Thyroid gland (tissue), 4 donors: ENCODE measurements around the gene COMT. TPM values are rescaled to one million over a fixed set of nuclear protein-coding genes. Genes with fewer than 3 reads are reported as not detected.

ENCODE experiments used
- DNase-seq, 2 donors: peaks; one replicate each; pipeline ENCODE4 v3.0.0-alpha.2; 2019
- H3K27ac ChIP-seq, 3 donors: fragments of 200-600 bp; sonication (generic); 1 replicate in 2 of 3; 2 replicates in 1 of 3; pipeline ENCODE4 v1.5.1; 2016 to 2019; ENCODE audit warnings: mild to moderate bottlenecking in 1 of 3, moderate library complexity in 1 of 3
- H3K27me3 ChIP-seq: fragments of 200-600 bp; sonication (generic); one replicate; pipeline ENCODE4 v1.5.1; 2019
- H3K36me3 ChIP-seq, 2 donors: fragments of 200-600 bp; sonication (generic); one replicate each; pipeline ENCODE4 v1.5.1; 2016 to 2019
- H3K4me1 ChIP-seq, 2 donors: fragments of 200-600 bp; sonication (generic); one replicate each; pipeline ENCODE4 v1.5.1; 2017 to 2019
- H3K4me3 ChIP-seq, 3 donors: fragments of 200-600 bp; sonication (generic); replicated peaks in 1 of 3; 1 replicate in 2 of 3; 2 replicates in 1 of 3; pipeline ENCODE4 v1.5.1; 2016; ENCODE audit warnings: mild to moderate bottlenecking in 1 of 3
- H3K9me3 ChIP-seq: fragments of 200-600 bp; sonication (generic); one replicate; pipeline ENCODE4 v1.5.1; 2017
- POLR2A ChIP-seq, 2 donors: fragments of 450-650 bp; IDR thresholded peaks; one replicate each; pipeline ENCODE4 v1.6.1; 2017; ENCODE audit warnings: antibody characterized with exemption in 2 of 2, mild to moderate bottlenecking in 2 of 2, moderate library complexity in 1 of 2
- WGBS, 2 donors: methylation state at CpG; one replicate each; pipeline ENCODE4 v1.1.5; 2017; 5-methylcytosine and 5-hydroxymethylcytosine counted together
- intact Hi-C: fragments of 100-400 bp; cut with DNase I; formaldehyde crosslinking; loops from one replicate; pipeline ENCODE4 v1.15.1; 2023
- total RNA-seq, 4 donors: library from RNA; depleted of rRNA; stranded (reverse); fragments of >200 nt; gene quantifications; one replicate each; pipeline ENCODE4 v1.2.3, GENCODE V29; 2016
- TF ChIP-seq, protein P1 (sequence below), 6 experiments: fragments of 200-600 bp in 3 of 6; fragments of 450-650 bp in 3 of 6; sonication (generic) in 3 of 6; IDR thresholded peaks; one replicate each; pipeline ENCODE4 v1.5.1; 2016 to 2019; ENCODE audit warnings: antibody characterized with exemption in 6 of 6, mild to moderate bottlenecking in 2 of 6, inconsistent platforms in 1 of 6, moderate library complexity in 1 of 6

COMT gene
- total RNA-seq, 4 donors from 2014 or later: 92.6 to 216 (median 138) TPM

DNA sequence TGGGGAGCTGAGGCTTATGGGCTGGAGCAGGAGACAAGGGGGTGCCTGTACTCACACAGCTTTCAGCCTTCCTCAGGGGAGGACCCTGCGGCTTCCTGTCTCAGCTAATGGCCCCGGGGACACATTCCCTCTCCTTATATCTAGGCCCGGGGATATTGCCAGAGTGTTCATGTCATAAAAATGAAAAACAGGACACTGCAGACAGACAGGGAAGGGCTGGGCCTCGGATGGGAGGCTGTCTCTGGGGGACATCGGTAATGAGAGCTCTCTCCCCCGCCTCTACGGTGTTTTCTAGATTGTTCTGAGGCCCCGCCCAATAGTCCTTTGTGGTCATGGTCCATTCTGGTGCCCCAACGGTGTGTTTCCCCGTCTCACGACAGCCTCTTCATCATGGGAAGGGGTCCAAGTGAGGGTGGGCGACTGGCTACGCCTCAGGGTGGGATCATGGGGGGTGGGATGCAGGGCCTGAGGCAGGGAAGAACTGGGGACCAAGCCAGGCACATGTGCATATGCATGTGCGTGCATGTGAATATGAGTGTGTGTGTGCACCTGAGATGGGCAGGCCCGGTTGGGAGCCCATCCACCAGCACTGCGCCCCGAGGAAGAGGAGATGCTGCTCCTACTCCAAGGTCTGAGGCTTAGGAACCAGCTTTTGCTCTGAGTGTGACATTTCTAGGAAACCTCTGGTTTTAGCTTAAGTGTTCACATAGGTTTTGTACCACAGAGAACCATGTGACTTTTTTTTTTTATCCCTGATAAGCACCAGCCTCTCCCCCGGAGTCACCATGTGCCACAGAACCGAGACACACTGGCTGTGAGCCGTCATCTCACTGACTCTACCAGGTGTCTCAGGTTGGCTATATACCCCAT is 69.8 kb downstream of the COMT start:
- H3K4me1 ChIP-seq: peaks cover 17 to 30% of the 10 kb centered on the region in 2 donors
- no peak for DNase-seq

DNA sequence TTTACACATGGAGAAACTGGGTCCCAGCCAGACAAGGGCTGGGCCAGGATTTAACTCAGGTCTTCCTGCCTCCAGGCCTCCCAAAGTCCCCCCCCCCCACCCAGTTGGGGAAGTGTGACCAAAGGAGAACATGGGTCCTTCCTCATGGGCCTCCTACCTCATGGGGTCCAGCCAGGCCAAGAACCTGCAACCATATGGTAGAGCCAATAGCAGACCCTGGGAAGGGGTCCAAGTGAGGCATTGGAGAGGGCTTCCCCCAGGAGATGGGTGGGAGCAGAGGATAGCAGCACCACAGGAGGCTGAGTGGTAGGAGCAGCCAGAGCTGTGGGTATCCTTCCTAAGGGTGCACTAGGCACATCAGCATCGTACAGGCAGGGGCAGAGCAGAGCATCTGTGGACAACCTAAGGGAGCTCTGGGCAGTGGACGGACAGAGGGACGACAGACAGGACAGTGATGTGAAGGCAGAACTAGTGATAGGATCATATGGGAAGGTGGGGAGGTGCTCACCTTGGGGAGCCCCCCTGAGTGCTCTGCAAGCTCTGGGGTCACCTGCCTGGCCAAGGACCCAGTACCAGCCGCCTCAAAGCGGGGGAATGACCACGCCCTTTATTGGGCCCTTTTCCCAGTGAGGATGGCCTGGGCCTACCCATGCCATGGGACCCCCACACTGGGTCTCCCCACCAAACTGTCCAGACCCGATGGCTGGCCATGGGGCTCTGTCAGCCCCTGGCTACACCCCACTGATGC is 70.6 kb downstream of the COMT start:
- 94 to 99% methylated on average over 5 of the region's 7 CpGs for WGBS, 2 donors
- TF ChIP-seq POLR2A (IDR thresholded peaks at IDR 0.05): no peak
- TF ChIP-seq, protein P1, sequence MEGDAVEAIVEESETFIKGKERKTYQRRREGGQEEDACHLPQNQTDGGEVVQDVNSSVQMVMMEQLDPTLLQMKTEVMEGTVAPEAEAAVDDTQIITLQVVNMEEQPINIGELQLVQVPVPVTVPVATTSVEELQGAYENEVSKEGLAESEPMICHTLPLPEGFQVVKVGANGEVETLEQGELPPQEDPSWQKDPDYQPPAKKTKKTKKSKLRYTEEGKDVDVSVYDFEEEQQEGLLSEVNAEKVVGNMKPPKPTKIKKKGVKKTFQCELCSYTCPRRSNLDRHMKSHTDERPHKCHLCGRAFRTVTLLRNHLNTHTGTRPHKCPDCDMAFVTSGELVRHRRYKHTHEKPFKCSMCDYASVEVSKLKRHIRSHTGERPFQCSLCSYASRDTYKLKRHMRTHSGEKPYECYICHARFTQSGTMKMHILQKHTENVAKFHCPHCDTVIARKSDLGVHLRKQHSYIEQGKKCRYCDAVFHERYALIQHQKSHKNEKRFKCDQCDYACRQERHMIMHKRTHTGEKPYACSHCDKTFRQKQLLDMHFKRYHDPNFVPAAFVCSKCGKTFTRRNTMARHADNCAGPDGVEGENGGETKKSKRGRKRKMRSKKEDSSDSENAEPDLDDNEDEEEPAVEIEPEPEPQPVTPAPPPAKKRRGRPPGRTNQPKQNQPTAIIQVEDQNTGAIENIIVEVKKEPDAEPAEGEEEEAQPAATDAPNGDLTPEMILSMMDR (IDR thresholded peaks at IDR 0.05): no peak
- H3K36me3 ChIP-seq: no peaks in the 10 kb centered on the region
- no peak overlapping the region for H3K27ac ChIP-seq
- intact Hi-C loops: loop anchor here (2.0 kb wide), 1 partner anchor 41 kb away; no protein-coding TSS in a partner anchor
- H3K27me3 ChIP-seq: no peaks in the 10 kb centered on the region
- no peaks in the 10 kb centered on the region for H3K9me3 ChIP-seq
- DNase-seq: no peak
- H3K4me3 ChIP-seq: no peak overlapping the region
- H3K4me1 ChIP-seq: peaks cover 17 to 32% of the 10 kb centered on the region in 2 donors

More for the DNA sequence above, 69.8 kb downstream of the COMT start:
- no peaks in the 10 kb centered on the region for H3K9me3 ChIP-seq
- intact Hi-C loops: no loop called here
- no peaks in the 10 kb centered on the region for H3K27me3 ChIP-seq
- 81 to 87% methylated on average over 18 to 20 of the region's 20 CpGs for WGBS, 2 donors
- H3K36me3 ChIP-seq: no peaks in the 10 kb centered on the region
- H3K27ac ChIP-seq: no peak overlapping the region
- TF ChIP-seq, protein P1 (IDR thresholded peaks at IDR 0.05): no peak
- TF ChIP-seq POLR2A (IDR thresholded peaks at IDR 0.05): no peak
- no peak overlapping the region for H3K4me3 ChIP-seq

DNA sequence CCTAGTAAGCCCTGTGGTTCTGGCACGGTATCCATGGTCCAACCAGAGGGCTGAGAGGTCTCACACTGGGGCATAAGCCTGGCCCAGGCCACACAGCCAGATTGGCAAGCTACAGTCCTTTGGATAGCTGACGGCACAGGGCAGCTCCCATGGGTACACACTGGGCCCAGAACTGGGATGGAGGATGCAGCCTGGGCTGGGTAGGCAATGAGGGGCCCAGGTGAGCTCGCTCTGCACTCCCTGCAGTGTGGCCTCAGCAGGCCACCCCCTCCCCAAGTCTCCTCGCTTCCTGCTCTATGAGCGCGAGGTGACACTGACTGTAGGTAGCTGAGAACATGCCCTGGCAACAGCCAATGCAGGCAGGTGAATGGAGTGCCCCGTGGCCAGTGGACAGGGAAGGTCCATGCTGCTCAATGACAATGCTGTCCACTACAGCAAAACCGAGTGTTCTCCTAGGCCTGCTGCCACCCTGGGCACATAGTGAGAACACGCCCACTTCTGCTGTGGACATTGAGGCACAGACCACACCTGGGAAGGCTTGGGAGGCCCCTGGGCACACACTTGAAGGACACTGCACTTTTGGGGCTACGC is 71.3 kb downstream of the COMT start:
- Histone ChIP-seq H3K27ac (peak overlapping the region in 1 of 3 donors; percentile 44), H3K9me3 (no peaks in the 10 kb centered on the region), H3K36me3 (no peaks in the 10 kb centered on the region), H3K27me3 (no peaks in the 10 kb centered on the region), H3K4me3 (no peak overlapping the region), H3K4me1 (peaks cover 17 to 37% of the 10 kb centered on the region in 2 donors)
- WGBS, 2 donors: 88% methylated on average over 8 of the region's 10 CpGs; no CpG with 5 or more reads in 1 of the 2 donors
- TF ChIP-seq POLR2A (IDR thresholded peaks at IDR 0.05): no peak
- TF ChIP-seq, protein P1 (IDR thresholded peaks at IDR 0.05): no peak
- DNase-seq: no peak
- intact Hi-C loops: loop anchor here (2.0 kb wide), 1 partner anchor 42 kb away; no protein-coding TSS in a partner anchor

DNA sequence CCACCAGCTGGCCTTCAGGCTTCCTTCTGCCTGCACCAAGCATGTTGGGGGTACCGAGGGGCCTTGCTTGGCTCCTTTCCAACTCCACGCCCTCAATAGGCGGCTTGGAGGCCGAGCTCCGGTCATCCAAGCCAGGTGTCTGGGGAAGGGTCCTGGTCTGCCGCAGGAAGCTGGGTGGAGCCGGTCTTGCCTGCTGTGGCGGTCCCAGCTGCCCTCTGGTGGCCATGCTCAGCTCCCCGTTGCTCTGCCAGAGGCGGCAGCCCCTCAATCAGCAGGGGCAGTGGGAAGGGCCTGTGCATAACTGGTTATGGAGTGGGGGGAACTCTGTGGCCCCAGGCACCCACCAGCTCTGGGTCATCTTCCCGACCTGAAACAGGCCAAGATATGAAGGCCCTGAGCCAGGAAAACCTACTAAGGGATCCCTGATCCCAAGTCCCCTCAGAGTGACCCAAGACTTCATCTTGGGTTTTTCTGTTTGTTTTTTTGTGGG is 71.9 kb downstream of the COMT start:
- Histone ChIP-seq H3K4me3 (no peak overlapping the region), H3K4me1 (peaks cover 17 to 37% of the 10 kb centered on the region in 2 donors), H3K9me3 (no peaks in the 10 kb centered on the region), H3K27ac (peak overlapping the region; percentile 17 to 71 (median 44)), H3K27me3 (no peaks in the 10 kb centered on the region), H3K36me3 (no peaks in the 10 kb centered on the region)
- peak; percentile 67 to 75 for DNase-seq
- intact Hi-C loops: loop anchor here (2.0 kb wide), 1 partner anchor 43 kb away; no protein-coding TSS in a partner anchor
- whole genome bisulfite sequencing, 2 donors: 0 to 7% methylated on average over 6 to 9 of the region's 11 CpGs
- no peak for TF ChIP-seq POLR2A (IDR thresholded peaks at IDR 0.05)
- TF ChIP-seq, protein P1 (IDR thresholded peaks at IDR 0.05): peak; percentile 45 to 95 (median 82)
